HepG2 (cell line): ENCODE results near the gene EFNA2. TPM values are rescaled to one million over a fixed set of nuclear protein-coding genes. Genes with fewer than 3 reads are reported as not detected.

Experiments used
- ATF7 ChIP-seq, 2 experiments: fragments of 450-650 bp in 1 of 2; sonication (generic) in 1 of 2; formaldehyde crosslinking in 1 of 2; IDR thresholded peaks; 2 replicates each; pipeline versions ENCODE4 v1.4.0 to v1.6.1; 2016 to 2020; ENCODE audit warnings: antibody characterized with exemption in 1 of 2, mild to moderate bottlenecking in 1 of 2, missing genetic modification reagents in 1 of 2
- BORCS8-MEF2B ChIP-seq: sonication (generic); formaldehyde crosslinking; IDR thresholded peaks from 2 replicates; pipeline ENCODE4 v1.8.0; 2022; ENCODE audit warnings: mild to moderate bottlenecking, missing genetic modification reagents
- FOSL1 ChIP-seq: sonication (generic); formaldehyde crosslinking; IDR thresholded peaks from 2 replicates; pipeline ENCODE4 v1.9.0; 2021; ENCODE audit warnings: missing genetic modification reagents, borderline replicate concordance
- HNF1A ChIP-seq, 2 experiments: sonication (generic) in 1 of 2; formaldehyde crosslinking in 1 of 2; IDR thresholded peaks; 2 replicates each; pipeline versions ENCODE4 v1.4.0 to v1.6.1; 2016 to 2020; ENCODE audit warnings: borderline replicate concordance in 1 of 2, low read depth in 1 of 2, mild to moderate bottlenecking in 1 of 2, missing genetic modification reagents in 1 of 2
- PHB2 ChIP-seq: fragments of 450-650 bp; IDR thresholded peaks from 2 replicates; pipeline ENCODE4 v1.6.1; 2018; ENCODE audit not compliant: partially characterized antibody
- POLR2G ChIP-seq: fragments of 200-400 bp; formaldehyde crosslinking; IDR thresholded peaks from 2 replicates; pipeline ENCODE4 v1.6.1; 2018; ENCODE audit warnings: mild to moderate bottlenecking, low read depth, low read length, moderate library complexity
- SIN3B ChIP-seq: fragments of 150-350 bp; IDR thresholded peaks from 2 replicates; pipeline ENCODE4 v1.6.1; 2014; ENCODE audit warnings: low read length
- SMARCE1 ChIP-seq: fragments of 450-650 bp; IDR thresholded peaks from 2 replicates; pipeline ENCODE4 v1.6.1; 2017; ENCODE audit warnings: borderline replicate concordance
- THAP7 ChIP-seq: sonication (generic); formaldehyde crosslinking; IDR thresholded peaks from 2 replicates; pipeline ENCODE4 v1.8.1; 2023; ENCODE audit warnings: mild to moderate bottlenecking, missing genetic modification reagents
- TSC22D2 ChIP-seq: sonication (generic); formaldehyde crosslinking; IDR thresholded peaks from 2 replicates; pipeline ENCODE4 v1.5.1; 2020; ENCODE audit warnings: missing genetic modification reagents, mild to moderate bottlenecking, borderline replicate concordance
- ZFP36 ChIP-seq: fragments of 150-350 bp; IDR thresholded peaks from 2 replicates; pipeline ENCODE4 v1.6.1; 2018; ENCODE audit warnings: borderline replicate concordance, low read length, low read depth; ENCODE audit not compliant: partially characterized antibody
- ZFP37 ChIP-seq: sonication (generic); formaldehyde crosslinking; IDR thresholded peaks from 2 replicates; pipeline ENCODE4 v1.4.0; 2020; ENCODE audit warnings: missing genetic modification reagents, borderline replicate concordance
- ZNF101 ChIP-seq: sonication (generic); formaldehyde crosslinking; IDR thresholded peaks from 2 replicates; pipeline ENCODE4 v1.4.0; 2020; ENCODE audit warnings: mild to moderate bottlenecking, low read depth, missing genetic modification reagents, borderline replicate concordance
- ZNF317 ChIP-seq: sonication (generic); formaldehyde crosslinking; IDR thresholded peaks from 2 replicates; pipeline ENCODE4 v1.5.0; 2020; ENCODE audit warnings: mild to moderate bottlenecking, missing genetic modification reagents
- ZNF407 ChIP-seq: sonication (generic); formaldehyde crosslinking; IDR thresholded peaks from one replicate; pipeline ENCODE4 v1.5.1; 2020; ENCODE audit warnings: mild to moderate bottlenecking, missing genetic modification reagents; ENCODE audit errors: not compliant biosample characterization
- ZSCAN20 ChIP-seq: sonication (generic); formaldehyde crosslinking; IDR thresholded peaks from 2 replicates; pipeline ENCODE4 v1.4.0; 2020; ENCODE audit warnings: missing genetic modification reagents, mild to moderate bottlenecking, borderline replicate concordance
- polyA plus RNA-seq, 8 experiments: library from polyadenylated mRNA; depleted of rRNA in 3 of 8; stranded (reverse) in 7 of 8; unstranded in 1 of 8; fragments of >200 nt; fragmentation: Illumina TruSeq in 4 of 8; extraction: Trizol in 4 of 8; gene quantifications; 2 replicates each; pipeline versions ENCODE4 v1.2.1 to v1.2.3, GENCODE V29; 2011 to 2016; ENCODE audit warnings: low read depth in 4 of 8, missing spikeins in 1 of 8, mixed read lengths in 1 of 8; ENCODE audit not compliant: insufficient read depth in 1 of 8
- total RNA-seq, 5 experiments: library from RNA; depleted of rRNA; stranded (reverse); fragments of >200 nt; fragmentation: Illumina TruSeq; extraction: Trizol; gene quantifications; 2 replicates each; pipeline ENCODE4 v1.2.3, GENCODE V29; 2016; ENCODE audit warnings: low read depth in 1 of 5

Gene EFNA2
- total and polyA plus RNA-seq, 2 of the 13 experiments (the other 11 are each of a cell fraction or from before 2014, with no cell fraction given) = 6.0 to 9.9 TPM

GRCh38 chr19:1279782-1280341 is 5.8 kb upstream of the EFNA2 start (continued):
- no peak for TF ChIP-seq HNF1A (IDR thresholded peaks at IDR 0.05; ENCODE audit: low read depth)
- TF ChIP-seq HNF1A (CRISPR knock-in tag; IDR thresholded peaks at IDR 0.05; ENCODE audit: borderline replicate concordance) = no peak
- TF ChIP-seq ATF7 (IDR thresholded peaks at IDR 0.05) = no peak
- TF ChIP-seq ATF7 (CRISPR knock-in tag; IDR thresholded peaks at IDR 0.05) = no peak
- TF ChIP-seq ZNF317 (CRISPR knock-in tag) = no peak
- TF ChIP-seq POLR2G = peak; percentile 46; the same call in 1 of the 2 replicates
- TF ChIP-seq SIN3B = peak; percentile 59; the same call in 1 of the 2 replicates
- TF ChIP-seq FOSL1 (CRISPR knock-in tag) = no peak
- TF ChIP-seq THAP7 (CRISPR knock-in tag) = no peak
- no peak for TF ChIP-seq TSC22D2 (CRISPR knock-in tag)
- no peak for TF ChIP-seq ZNF101 (CRISPR knock-in tag)
- no peak for TF ChIP-seq BORCS8-MEF2B (CRISPR knock-in tag)
- TF ChIP-seq ZSCAN20 = no peak
- TF ChIP-seq PHB2 = no peak
- no peak for TF ChIP-seq ZNF407
- TF ChIP-seq SMARCE1 = no peak
- TF ChIP-seq ZFP37 (CRISPR knock-in tag) = no peak
- peak; percentile 90 for TF ChIP-seq ZFP36
